H9 (cell line): ENCODE results near the gene ARHGEF1. TPM values are rescaled to one million over a fixed set of nuclear protein-coding genes. Genes with fewer than 3 reads are reported as not detected.

Experiments used
- DNase-seq: peaks from one replicate; pipeline ENCODE4 v3.0.0-alpha.2; 2017
- H2AFZ ChIP-seq: one replicate; pipeline ENCODE4 v1.6.1; 2013; ENCODE audit warnings: mild to moderate bottlenecking, low read length, control low read depth, moderate library complexity
- H2AK5ac ChIP-seq: 2 replicates; pipeline ENCODE4 v1.6.1; 2013; ENCODE audit warnings: low read length, control low read depth, mixed read lengths; ENCODE audit not compliant: insufficient read length
- H2BK120ac ChIP-seq: one replicate; pipeline ENCODE4 v1.6.1; 2013; ENCODE audit warnings: low read depth, mild to moderate bottlenecking, low read length, control low read depth, inconsistent platforms; ENCODE audit not compliant: poor library complexity, severe bottlenecking
- H2BK12ac ChIP-seq: 2 replicates; pipeline ENCODE4 v1.6.1; 2013; ENCODE audit warnings: low read length, control low read depth, mixed read lengths, low read depth; ENCODE audit not compliant: insufficient read length
- H2BK15ac ChIP-seq: 2 replicates; pipeline ENCODE4 v1.6.1; 2013; ENCODE audit warnings: low read depth, low read length, control low read depth
- H2BK20ac ChIP-seq: one replicate; pipeline ENCODE4 v1.6.1; 2013; ENCODE audit warnings: low read depth, mild to moderate bottlenecking, low read length, control low read depth, inconsistent platforms; ENCODE audit not compliant: poor library complexity, severe bottlenecking
- H2BK5ac ChIP-seq: 2 replicates; pipeline ENCODE4 v1.6.1; 2013; ENCODE audit warnings: low read length, control low read depth, mixed read lengths; ENCODE audit not compliant: insufficient read length
- H3K14ac ChIP-seq: 2 replicates; pipeline ENCODE4 v1.6.1; 2013; ENCODE audit warnings: low read length, control low read depth; ENCODE audit not compliant: insufficient read depth
- H3K18ac ChIP-seq: 2 replicates; pipeline ENCODE4 v1.6.1; 2013; ENCODE audit warnings: low read depth, mild to moderate bottlenecking, mixed read lengths, low read length, control low read depth; ENCODE audit not compliant: insufficient read length
- H3K23ac ChIP-seq: 2 replicates; pipeline ENCODE4 v1.6.1; 2013; ENCODE audit warnings: low read length, control low read depth, mixed read lengths, low read depth; ENCODE audit not compliant: insufficient read length
- H3K23me2 ChIP-seq: 2 replicates; pipeline ENCODE4 v1.6.1; 2013; ENCODE audit warnings: low read depth, mild to moderate bottlenecking, mixed read lengths, low read length, control low read depth; ENCODE audit not compliant: insufficient read length, poor library complexity, severe bottlenecking
- H3K27ac ChIP-seq: 2 replicates; pipeline ENCODE4 v1.5.1; 2013; ENCODE audit warnings: low read length, control low read depth, mixed read lengths, low read depth; ENCODE audit not compliant: insufficient read length
- H3K27me3 ChIP-seq: 2 replicates; pipeline ENCODE4 v1.6.1; 2013; ENCODE audit warnings: low read length, control low read depth, inconsistent platforms; ENCODE audit not compliant: insufficient read depth
- H3K4ac ChIP-seq: 2 replicates; pipeline ENCODE4 v1.6.1; 2013; ENCODE audit warnings: low read depth, mild to moderate bottlenecking, control low read depth, inconsistent platforms, low read length, moderate library complexity
- H3K4me1 ChIP-seq: 2 replicates; pipeline ENCODE4 v1.6.1; 2013; ENCODE audit warnings: low read length, control low read depth, inconsistent platforms; ENCODE audit not compliant: insufficient read depth
- H3K4me2 ChIP-seq: 2 replicates; pipeline ENCODE4 v1.6.1; 2013; ENCODE audit warnings: low read length, control low read depth, mixed read lengths; ENCODE audit not compliant: insufficient read length, insufficient read depth
- H3K56ac ChIP-seq: 2 replicates; pipeline ENCODE4 v1.6.1; 2013; ENCODE audit warnings: low read depth, mild to moderate bottlenecking, mixed read lengths, low read length, control low read depth; ENCODE audit not compliant: insufficient read length
- H3K79me1 ChIP-seq: 2 replicates; pipeline ENCODE4 v1.6.1; 2013; ENCODE audit warnings: low read depth, mild to moderate bottlenecking, moderate library complexity, low read length, control low read depth, inconsistent platforms; ENCODE audit not compliant: insufficient read depth, poor library complexity, severe bottlenecking
- H3K79me2 ChIP-seq: 2 replicates; pipeline ENCODE4 v1.6.1; 2013; ENCODE audit warnings: low read length, control low read depth, inconsistent platforms; ENCODE audit not compliant: insufficient read depth
- H3K9ac ChIP-seq: 2 replicates; pipeline ENCODE4 v1.6.1; 2013; ENCODE audit warnings: low read length, control low read depth, mixed read lengths; ENCODE audit not compliant: insufficient read length; ENCODE audit errors: extremely low read depth
- H3K9me3 ChIP-seq: one replicate; pipeline ENCODE4 v1.6.1; 2013; ENCODE audit warnings: low read depth, low read length, inconsistent platforms; ENCODE audit not compliant: control insufficient read depth
- H3T11ph ChIP-seq: one replicate; pipeline ENCODE4 v1.6.1; 2013; ENCODE audit warnings: mild to moderate bottlenecking, low read length, control low read depth, inconsistent platforms
- H4K20me1 ChIP-seq: one replicate; pipeline ENCODE4 v1.6.1; 2013; ENCODE audit not compliant: control insufficient read depth, insufficient read length, insufficient read depth
- H4K5ac ChIP-seq: 2 replicates; pipeline ENCODE4 v1.6.1; 2013; ENCODE audit warnings: low read depth, mild to moderate bottlenecking, mixed read lengths, low read length, control low read depth; ENCODE audit not compliant: insufficient read length
- H4K8ac ChIP-seq: replicated peaks from 2 replicates; pipeline ENCODE4 v1.6.1; 2013; ENCODE audit warnings: low read length, control low read depth, mixed read lengths, low read depth; ENCODE audit not compliant: insufficient read length
- H4K91ac ChIP-seq: 2 replicates; pipeline ENCODE4 v1.6.1; 2013; ENCODE audit warnings: low read depth, mild to moderate bottlenecking, moderate library complexity, mixed read lengths, low read length, control low read depth; ENCODE audit not compliant: insufficient read length
- H3K27ac Mint-ChIP-seq, 3 experiments: 2 replicates in 2 of 3; 3 replicates in 1 of 3; pipeline ENCODE4 v1.8.0; 2020 to 2021; ENCODE audit warnings: mixed read lengths in 3 of 3, mild to moderate bottlenecking in 1 of 3, moderate library complexity in 1 of 3
- H3K27me3 Mint-ChIP-seq: 2 replicates; pipeline ENCODE4 v1.8.0; 2021; ENCODE audit warnings: low read depth, mild to moderate bottlenecking, moderate library complexity, mixed read lengths
- H3K36me3 Mint-ChIP-seq, 3 experiments: 2 replicates in 2 of 3; 3 replicates in 1 of 3; pipeline ENCODE4 v1.8.0; 2020 to 2021; ENCODE audit warnings: low read depth in 3 of 3, mixed read lengths in 3 of 3; ENCODE audit not compliant: insufficient read depth in 1 of 3
- H3K4me1 Mint-ChIP-seq, 2 experiments: 2 replicates each; pipeline ENCODE4 v1.8.0; 2020; ENCODE audit warnings: mixed read lengths in 2 of 2
- H3K4me3 Mint-ChIP-seq, 2 experiments: 2 replicates in 1 of 2; 3 replicates in 1 of 2; pipeline ENCODE4 v1.8.0; 2020 to 2021; ENCODE audit warnings: mild to moderate bottlenecking in 2 of 2, mixed read lengths in 2 of 2, moderate library complexity in 1 of 2
- H3K9me3 Mint-ChIP-seq, 2 experiments: 2 replicates in 1 of 2; 3 replicates in 1 of 2; pipeline ENCODE4 v1.8.0; 2020; ENCODE audit warnings: mild to moderate bottlenecking in 2 of 2, mixed read lengths in 2 of 2, moderate library complexity in 1 of 2
- WGBS: extraction: QIAGEN DNeasy Blood & Tissue Kit; methylation state at CpG from one replicate; pipeline ENCODE4 v1.1.7; 2013; ENCODE audit warnings: missing lambda C conversion rate, low lambda C conversion rate, mixed read lengths; ENCODE audit not compliant: insufficient read length; ENCODE audit errors: extremely low coverage; 5-methylcytosine and 5-hydroxymethylcytosine counted together
- total RNA-seq: library from RNA; stranded (reverse); gene quantifications from 2 replicates; pipeline ENCODE4 v1.2.1, GENCODE V29; 2021
- TF ChIP-seq, protein P1 (sequence below): fragments of 200-600 bp; sonication (generic); conservative IDR thresholded peaks from 3 replicates; pipeline ENCODE4 v1.8.0; 2021; ENCODE audit warnings: antibody characterized with exemption, mild to moderate bottlenecking

The ARHGEF1 gene
- total RNA-seq, 1 experiment from 2014 or later: 50.3 TPM

DNA sequence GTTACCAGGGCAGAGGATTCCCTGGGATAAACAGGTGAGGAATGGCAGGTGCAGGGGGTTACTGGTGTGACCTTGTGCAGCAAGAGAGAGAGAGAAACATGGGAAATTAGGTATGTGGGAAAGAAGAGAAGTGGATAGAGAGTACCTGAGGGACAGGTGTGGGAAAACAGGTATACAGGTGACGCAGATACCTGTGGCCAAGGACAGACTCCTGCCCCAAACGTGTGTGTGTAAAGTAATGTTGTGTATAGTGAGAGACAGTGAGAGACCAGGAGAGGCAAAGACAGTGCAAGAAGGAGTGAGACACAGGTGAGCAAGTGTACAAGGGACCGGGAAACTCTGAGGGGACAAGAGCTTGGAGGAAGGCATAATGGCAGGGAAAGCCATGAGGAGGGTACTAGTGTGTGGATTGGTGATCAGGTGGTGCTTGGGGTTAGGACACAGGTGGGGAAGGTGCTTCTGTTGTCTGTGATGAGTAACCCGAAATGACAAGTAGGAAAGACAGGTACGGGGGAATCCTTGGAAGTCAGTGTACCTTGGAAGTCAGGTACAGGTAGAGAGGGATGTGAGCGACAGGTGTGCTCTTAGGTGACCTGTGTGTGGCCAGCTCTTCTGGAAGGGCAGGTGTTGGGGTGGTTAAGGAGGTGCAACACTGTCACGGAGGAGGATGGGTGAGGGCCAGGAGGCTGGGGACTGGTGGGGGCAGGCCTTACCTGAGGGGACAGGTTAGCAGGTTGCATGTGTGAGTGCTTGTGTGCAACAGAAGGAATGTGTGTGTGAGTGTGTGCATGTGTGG is 42.4 kb downstream of the ARHGEF1 start:
- no peak overlapping the region for H3K27ac Mint-ChIP-seq
- H3K9me3 Mint-ChIP-seq: peaks cover 0 to 3% of the 10 kb centered on the region in 2 experiments; a peak in 3 of 5 replicates
- Histone ChIP-seq H2BK5ac (no peak overlapping the region), H2BK15ac (no peak overlapping the region), H3T11ph (no peak overlapping the region), H4K5ac (no peak overlapping the region), H3K4ac (no peak overlapping the region), H3K79me1 (no peaks in the 10 kb centered on the region), H3K56ac (no peak overlapping the region), H2BK120ac (no peak overlapping the region), H3K9ac (no peak overlapping the region), H3K23ac (no peak overlapping the region), H4K20me1 (peaks cover 2% of the 10 kb centered on the region), H3K4me1 (peaks cover 5% of the 10 kb centered on the region; the same call in 1 of the 2 replicates), H3K14ac (no peak overlapping the region), H3K79me2 (no peaks in the 10 kb centered on the region), H2AK5ac (no peak overlapping the region), H2AFZ (no peak overlapping the region), H2BK20ac (no peak overlapping the region), H4K91ac (no peak overlapping the region), H3K4me2 (no peak overlapping the region), H3K23me2 (peaks cover 2% of the 10 kb centered on the region), H3K27ac (no peak overlapping the region), H2BK12ac (no peak overlapping the region), H3K27me3 (peaks cover 91% of the 10 kb centered on the region), H4K8ac (no peak overlapping the region), H3K18ac (no peak overlapping the region), H3K9me3 (no peaks in the 10 kb centered on the region)
- H3K4me3 Mint-ChIP-seq: no peak overlapping the region
- WGBS: no CpG with 5 or more reads among the region's 7 CpGs
- TF ChIP-seq, protein P1, sequence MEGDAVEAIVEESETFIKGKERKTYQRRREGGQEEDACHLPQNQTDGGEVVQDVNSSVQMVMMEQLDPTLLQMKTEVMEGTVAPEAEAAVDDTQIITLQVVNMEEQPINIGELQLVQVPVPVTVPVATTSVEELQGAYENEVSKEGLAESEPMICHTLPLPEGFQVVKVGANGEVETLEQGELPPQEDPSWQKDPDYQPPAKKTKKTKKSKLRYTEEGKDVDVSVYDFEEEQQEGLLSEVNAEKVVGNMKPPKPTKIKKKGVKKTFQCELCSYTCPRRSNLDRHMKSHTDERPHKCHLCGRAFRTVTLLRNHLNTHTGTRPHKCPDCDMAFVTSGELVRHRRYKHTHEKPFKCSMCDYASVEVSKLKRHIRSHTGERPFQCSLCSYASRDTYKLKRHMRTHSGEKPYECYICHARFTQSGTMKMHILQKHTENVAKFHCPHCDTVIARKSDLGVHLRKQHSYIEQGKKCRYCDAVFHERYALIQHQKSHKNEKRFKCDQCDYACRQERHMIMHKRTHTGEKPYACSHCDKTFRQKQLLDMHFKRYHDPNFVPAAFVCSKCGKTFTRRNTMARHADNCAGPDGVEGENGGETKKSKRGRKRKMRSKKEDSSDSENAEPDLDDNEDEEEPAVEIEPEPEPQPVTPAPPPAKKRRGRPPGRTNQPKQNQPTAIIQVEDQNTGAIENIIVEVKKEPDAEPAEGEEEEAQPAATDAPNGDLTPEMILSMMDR: no peak
- H3K36me3 Mint-ChIP-seq: no peaks in the 10 kb centered on the region
- peaks cover 7 to 27% of the 10 kb centered on the region in 2 experiments for H3K4me1 Mint-ChIP-seq
- DNase-seq: no peak
- peaks cover 16% of the 10 kb centered on the region for H3K27me3 Mint-ChIP-seq
